ENCODE results near the gene DCTN2. TPM values are rescaled to one million over a fixed set of nuclear protein-coding genes. Genes with fewer than 3 reads are reported as not detected.

The DCTN2 gene
- total RNA-seq, 1 experiment from 2014 or later, result 129 TPM

GRCh38 chr12:57579677-57580465 is 32.9 kb upstream of the DCTN2 start:
- H3K36me3 ChIP-seq (ENCODE audit: insufficient read depth, low read length, poor library complexity, severe bottlenecking), result no peaks in the 10 kb centered on the region
- no TSS peak for BruUV-seq (replicated peaks)

DNA sequence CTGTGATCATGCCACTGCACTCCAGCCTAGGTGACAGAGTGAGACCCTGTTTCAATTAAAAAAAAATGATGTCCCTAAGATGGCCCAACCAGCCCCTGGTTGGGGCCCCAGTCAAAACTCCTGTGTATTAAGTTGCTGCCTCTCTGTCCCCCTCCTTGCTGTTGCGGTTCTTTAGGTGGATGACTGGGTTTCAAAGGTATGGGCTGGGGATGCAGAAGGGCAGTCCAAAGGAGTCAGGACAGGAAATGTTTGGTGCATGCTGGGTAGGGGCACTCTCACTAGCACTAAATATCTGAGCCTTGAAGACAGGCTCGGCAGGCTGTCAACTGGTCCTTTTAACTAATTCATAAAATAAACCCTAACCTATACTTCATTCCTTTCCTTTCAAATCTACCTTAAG is 32.0 kb upstream of the DCTN2 start:
- POLR2A ChIA-PET (ENCODE audit: low non-redundant PET), result no interaction called here
- intact Hi-C loops (cut with micrococcal nuclease; ENCODE audit: unreplicated experiment), result no loop called here
- no TSS peak for BruUV-seq (replicated peaks)
- H3K4me3 ChIP-seq (ENCODE audit: low read depth, low read length, poor library complexity, severe bottlenecking), result no peak overlapping the region
- no peak for DNase-seq (ENCODE audit: low spot score)
- no peaks in the 10 kb centered on the region for H3K36me3 ChIP-seq (ENCODE audit: insufficient read depth, low read length, poor library complexity, severe bottlenecking)
- H3K27me3 ChIP-seq (replicated peaks; ENCODE audit: insufficient read depth, low read depth, low read length, poor library complexity), result no peaks in the 10 kb centered on the region
- H3K9me3 ChIP-seq (ENCODE audit: low read depth, low read length, poor library complexity, severe bottlenecking), result no peaks in the 10 kb centered on the region
- CTCF ChIA-PET, result no interaction called here
- no peaks in the 10 kb centered on the region for H3K4me1 ChIP-seq (ENCODE audit: insufficient read depth, low read length, poor library complexity, severe bottlenecking)
- TF ChIP-seq CTCF (conservative IDR thresholded peaks at IDR 0.05; ENCODE audit: low read depth, low read length) (no peak), EZH2 (IDR thresholded peaks at IDR 0.05; ENCODE audit: borderline replicate concordance, low read depth, low read length, poor library complexity, severe bottlenecking) (no peak)
- H3K27ac ChIP-seq (ENCODE audit: low read depth, low read length, poor library complexity, severe bottlenecking), result no peak overlapping the region

More at GRCh38 chr12:57579677-57580465, 32.9 kb upstream of the DCTN2 start:
- TF ChIP-seq EZH2 (IDR thresholded peaks at IDR 0.05; ENCODE audit: borderline replicate concordance, low read depth, low read length, poor library complexity, severe bottlenecking) (no peak), CTCF (conservative IDR thresholded peaks at IDR 0.05; ENCODE audit: low read depth, low read length) (no peak)
- no peak overlapping the region for H3K4me3 ChIP-seq (ENCODE audit: low read depth, low read length, poor library complexity, severe bottlenecking)
- CTCF ChIA-PET, result no interaction called here
- intact Hi-C loops (cut with micrococcal nuclease; ENCODE audit: unreplicated experiment), result loop anchor here (5.0 kb wide), 1 partner anchor 147 kb away; no protein-coding TSS in a partner anchor
- no peaks in the 10 kb centered on the region for H3K27me3 ChIP-seq (replicated peaks; ENCODE audit: insufficient read depth, low read depth, low read length, poor library complexity)
- no peaks in the 10 kb centered on the region for H3K4me1 ChIP-seq (ENCODE audit: insufficient read depth, low read length, poor library complexity, severe bottlenecking)
- H3K27ac ChIP-seq (ENCODE audit: low read depth, low read length, poor library complexity, severe bottlenecking), result no peak overlapping the region
- H3K9me3 ChIP-seq (ENCODE audit: low read depth, low read length, poor library complexity, severe bottlenecking), result no peaks in the 10 kb centered on the region
- DNase-seq (ENCODE audit: low spot score), result no peak
- POLR2A ChIA-PET (ENCODE audit: low non-redundant PET), result no interaction called here

DNA sequence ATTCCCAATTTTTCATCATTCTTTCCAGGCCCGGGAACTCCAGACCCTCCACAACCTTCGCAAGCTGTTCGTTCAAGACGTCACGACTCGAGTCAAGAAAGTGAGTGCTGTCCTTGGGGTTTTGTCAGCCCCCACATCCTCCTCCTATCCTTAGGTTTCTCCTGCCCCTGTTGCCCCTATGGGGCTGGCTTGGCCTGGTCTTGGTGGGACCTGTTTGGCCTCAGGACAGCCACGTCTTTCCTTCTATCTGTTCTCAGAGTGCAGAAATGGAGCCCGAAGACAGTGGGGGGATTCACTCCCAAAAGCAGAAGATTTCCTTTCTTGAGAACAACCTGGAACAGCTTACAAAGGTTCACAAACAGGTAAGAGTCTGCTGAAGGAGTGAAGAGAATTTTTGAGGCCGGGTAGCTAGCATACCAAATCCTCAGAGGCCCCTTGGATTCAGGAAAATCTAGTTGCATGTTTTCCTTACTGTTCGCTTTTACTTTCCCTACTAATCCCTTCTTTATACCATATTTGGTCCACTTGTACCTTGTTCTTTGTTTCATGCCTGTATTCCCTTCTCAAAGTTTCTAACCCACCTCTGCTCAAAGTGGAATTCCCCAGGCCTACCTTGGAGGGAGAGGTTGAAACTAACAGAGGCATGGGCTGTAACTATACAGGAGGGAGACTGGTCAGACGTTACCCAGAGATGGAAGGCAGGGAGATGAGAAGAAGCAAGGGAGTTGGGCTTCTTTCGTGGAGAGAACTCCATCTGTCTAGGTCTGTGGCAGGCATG is 31.2 kb upstream of the DCTN2 start:
- Histone ChIP-seq H3K27me3 (replicated peaks; ENCODE audit: insufficient read depth, low read depth, low read length, poor library complexity) (no peaks in the 10 kb centered on the region), H3K4me3 (ENCODE audit: low read depth, low read length, poor library complexity, severe bottlenecking) (no peak overlapping the region), H3K4me1 (ENCODE audit: insufficient read depth, low read length, poor library complexity, severe bottlenecking) (no peaks in the 10 kb centered on the region), H3K9me3 (ENCODE audit: low read depth, low read length, poor library complexity, severe bottlenecking) (no peaks in the 10 kb centered on the region), H3K36me3 (ENCODE audit: insufficient read depth, low read length, poor library complexity, severe bottlenecking) (no peaks in the 10 kb centered on the region), H3K27ac (ENCODE audit: low read depth, low read length, poor library complexity, severe bottlenecking) (no peak overlapping the region)
- no TSS peak for BruUV-seq (replicated peaks)
- intact Hi-C loops (cut with micrococcal nuclease; ENCODE audit: unreplicated experiment), result no loop called here
- DNase-seq (ENCODE audit: low spot score), result no peak
- TF ChIP-seq EZH2 (IDR thresholded peaks at IDR 0.05; ENCODE audit: borderline replicate concordance, low read depth, low read length, poor library complexity, severe bottlenecking), result no peak
- TF ChIP-seq CTCF (conservative IDR thresholded peaks at IDR 0.05; ENCODE audit: low read depth, low read length), result no peak
- ChIA-PET CTCF (no interaction called here), POLR2A (ENCODE audit: low non-redundant PET) (no interaction called here)

Measured in A673 (cell line).